Measurements from ENCODE around the gene PAK4.
"Not testable (repeated sequence)": the region's sequence is repeated elsewhere in the genome, so short reads cannot be mapped to it uniquely, and the experiment has no call there.

The PAK4 gene

GRCh38 chr19:39128516-39129079, 3.0 kb downstream of the PAK4 start:
- DNase-seq (ENCODE audit: low read depth in 2 of 2, low spot score in 1 of 2) = no peak

GRCh38 chr19:39129116-39129515, 3.5 kb downstream of the PAK4 start:
- no peak for DNase-seq (ENCODE audit: low read depth in 2 of 2, low spot score in 1 of 2)

GRCh38 chr19:39130337-39131254, 5.0 kb downstream of the PAK4 start:
- DNase-seq (ENCODE audit: low read depth in 2 of 2, low spot score in 1 of 2) = no peak

- DNase-seq (ENCODE audit: low read depth in 2 of 2, low spot score in 1 of 2) = no peak
These were observed 5.7 kb downstream of the PAK4 start for GRCh38 chr19:39131255-39131755.

- no peak for DNase-seq (ENCODE audit: low read depth in 2 of 2, low spot score in 1 of 2)
These were observed 6.9 kb downstream of the PAK4 start for GRCh38 chr19:39132344-39132969.

GRCh38 chr19:39133431-39134270, 8.1 kb downstream of the PAK4 start:
- DNase-seq (ENCODE audit: low read depth in 2 of 2, low spot score in 1 of 2) = no peak

GRCh38 chr19:39135701-39136100, 10.1 kb downstream of the PAK4 start:
- no peak for DNase-seq (ENCODE audit: low read depth in 2 of 2, low spot score in 1 of 2)

GRCh38 chr19:39136225-39136940, 10.8 kb downstream of the PAK4 start:
- DNase-seq (ENCODE audit: low read depth in 2 of 2, low spot score in 1 of 2) = no peak

- DNase-seq (ENCODE audit: low read depth in 2 of 2, low spot score in 1 of 2) = no peak
These were observed 11.5 kb downstream of the PAK4 start for GRCh38 chr19:39137131-39137530.

- no peak for DNase-seq (ENCODE audit: low read depth in 2 of 2, low spot score in 1 of 2)
These were observed 12.9 kb downstream of the PAK4 start for GRCh38 chr19:39138221-39139211.

GRCh38 chr19:39139305-39139874, 13.8 kb downstream of the PAK4 start:
- no peak for DNase-seq (ENCODE audit: low read depth in 2 of 2, low spot score in 1 of 2)

- DNase-seq (ENCODE audit: low read depth in 2 of 2, low spot score in 1 of 2) = no peak
These were observed 14.4 kb downstream of the PAK4 start for GRCh38 chr19:39139971-39140453.

- DNase-seq (ENCODE audit: low read depth in 2 of 2, low spot score in 1 of 2) = no peak
These were observed 15.0 kb downstream of the PAK4 start for GRCh38 chr19:39140594-39140993.

GRCh38 chr19:39141929-39142328, 16.3 kb downstream of the PAK4 start:
- no peak for DNase-seq (ENCODE audit: low read depth in 2 of 2, low spot score in 1 of 2)

- no peak for DNase-seq (ENCODE audit: low read depth in 2 of 2, low spot score in 1 of 2)
These were observed 17.0 kb downstream of the PAK4 start for GRCh38 chr19:39142630-39143029.

GRCh38 chr19:39143757-39144289, 18.2 kb downstream of the PAK4 start:
- not testable (repeated sequence) for DNase-seq (ENCODE audit: low read depth in 2 of 2, low spot score in 1 of 2)

GRCh38 chr19:39144290-39145071, 18.9 kb downstream of the PAK4 start:
- no peak for DNase-seq (ENCODE audit: low read depth in 2 of 2, low spot score in 1 of 2)
